Fibroblast of the aortic adventitia (primary cell): Measurements from ENCODE around the gene ARID1B. TPM values are rescaled to one million over a fixed set of nuclear protein-coding genes. Genes with fewer than 3 reads are reported as not detected.
A peak's percentile ranks its signal among the peaks of the same experiment; 100 is the strongest.

ENCODE experiments used
- DNase-seq: peaks from one replicate; pipeline ENCODE4 v3.0.0-alpha.2; 2010; ENCODE audit warnings: low read depth
- H3K4me3 ChIP-seq: 2 replicates; pipeline ENCODE4 v1.5.1; 2011; ENCODE audit warnings: low read depth, mild to moderate bottlenecking, control low read depth, low read length, moderate library complexity
- total RNA-seq: library from RNA; depleted of rRNA; stranded (reverse); fragments of >200 nt; gene quantifications from 2 replicates; pipeline ENCODE4 v1.2.3, GENCODE V29; 2012; ENCODE audit warnings: low replicate concordance
- TF ChIP-seq, protein P1 (sequence below): IDR thresholded peaks from 2 replicates; pipeline ENCODE4 v1.5.1; 2011; ENCODE audit warnings: mild to moderate bottlenecking, low read length, control low read depth, inconsistent platforms; ENCODE audit not compliant: insufficient read depth

The ARID1B gene
- total RNA-seq, 1 donor, result 55.9 TPM

DNA sequence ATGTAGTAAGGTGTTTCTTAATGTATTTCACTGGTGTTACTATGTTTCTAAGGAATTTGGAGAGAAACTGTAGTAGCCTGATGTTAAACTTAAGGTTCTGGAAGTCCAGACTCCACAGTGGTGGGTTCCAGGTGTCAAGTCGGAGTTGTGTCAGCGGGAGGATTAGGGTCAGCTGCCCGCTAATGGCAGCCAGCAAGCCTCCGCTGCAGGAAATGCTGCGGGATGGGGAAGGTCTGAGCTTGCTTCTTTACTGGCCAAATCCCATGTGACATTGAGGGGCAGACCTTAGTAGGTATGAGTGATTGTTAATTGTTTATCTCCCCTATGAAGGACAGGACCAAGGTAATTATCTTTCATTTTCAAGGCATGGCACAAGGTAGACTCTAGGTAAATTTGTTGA lies 3.7 kb upstream of the ARID1B start:
- H3K4me3 ChIP-seq, result no peak overlapping the region
- TF ChIP-seq, protein P1, sequence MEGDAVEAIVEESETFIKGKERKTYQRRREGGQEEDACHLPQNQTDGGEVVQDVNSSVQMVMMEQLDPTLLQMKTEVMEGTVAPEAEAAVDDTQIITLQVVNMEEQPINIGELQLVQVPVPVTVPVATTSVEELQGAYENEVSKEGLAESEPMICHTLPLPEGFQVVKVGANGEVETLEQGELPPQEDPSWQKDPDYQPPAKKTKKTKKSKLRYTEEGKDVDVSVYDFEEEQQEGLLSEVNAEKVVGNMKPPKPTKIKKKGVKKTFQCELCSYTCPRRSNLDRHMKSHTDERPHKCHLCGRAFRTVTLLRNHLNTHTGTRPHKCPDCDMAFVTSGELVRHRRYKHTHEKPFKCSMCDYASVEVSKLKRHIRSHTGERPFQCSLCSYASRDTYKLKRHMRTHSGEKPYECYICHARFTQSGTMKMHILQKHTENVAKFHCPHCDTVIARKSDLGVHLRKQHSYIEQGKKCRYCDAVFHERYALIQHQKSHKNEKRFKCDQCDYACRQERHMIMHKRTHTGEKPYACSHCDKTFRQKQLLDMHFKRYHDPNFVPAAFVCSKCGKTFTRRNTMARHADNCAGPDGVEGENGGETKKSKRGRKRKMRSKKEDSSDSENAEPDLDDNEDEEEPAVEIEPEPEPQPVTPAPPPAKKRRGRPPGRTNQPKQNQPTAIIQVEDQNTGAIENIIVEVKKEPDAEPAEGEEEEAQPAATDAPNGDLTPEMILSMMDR, result no peak
- no peak for DNase-seq

DNA sequence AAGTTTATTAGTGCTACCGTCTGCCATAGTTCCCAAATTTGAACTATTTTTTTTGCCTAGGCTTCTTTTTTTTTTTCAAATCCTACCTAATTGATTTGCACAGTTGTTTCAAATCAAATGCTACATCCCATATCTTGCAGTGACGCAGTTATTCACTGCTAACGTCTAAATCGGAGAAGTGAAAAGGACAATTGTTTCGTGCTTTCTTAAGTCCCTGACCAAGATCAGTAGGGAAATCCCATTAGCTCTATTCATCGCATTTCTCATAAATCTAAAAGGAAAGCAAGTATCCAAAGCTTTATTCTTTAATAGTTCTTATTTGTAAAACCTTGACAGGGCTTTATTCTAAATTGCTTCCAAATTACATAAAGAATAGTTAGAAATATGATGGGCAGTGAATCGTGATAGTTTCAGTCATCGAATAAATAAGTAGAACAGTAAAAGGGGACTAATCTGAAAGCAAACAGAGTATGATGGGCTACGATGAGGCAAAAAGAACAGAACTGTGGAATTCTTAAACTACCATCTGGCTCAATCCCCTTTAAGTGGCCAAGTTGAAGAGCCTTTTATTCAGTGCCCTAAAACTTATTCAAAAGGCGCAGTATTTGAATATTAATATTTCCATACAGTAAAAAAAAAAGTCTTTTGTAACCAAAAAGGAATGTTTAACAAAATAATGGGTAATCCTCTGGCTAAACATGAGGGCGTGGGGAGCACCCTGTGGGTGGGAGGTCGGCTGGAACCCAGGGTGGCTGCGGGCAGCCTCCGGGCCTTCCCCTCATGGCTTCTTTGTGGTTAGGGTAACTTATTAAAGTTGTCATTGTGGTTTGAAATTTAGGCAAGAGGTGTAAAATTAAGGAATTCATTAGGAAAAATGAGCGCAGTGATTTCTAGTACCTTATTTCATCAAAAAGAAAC lies 3.0 kb upstream of the ARID1B start:
- TF ChIP-seq, protein P1, result no peak
- DNase-seq, result peak; percentile 70
- H3K4me3 ChIP-seq, result no peak overlapping the region

DNA sequence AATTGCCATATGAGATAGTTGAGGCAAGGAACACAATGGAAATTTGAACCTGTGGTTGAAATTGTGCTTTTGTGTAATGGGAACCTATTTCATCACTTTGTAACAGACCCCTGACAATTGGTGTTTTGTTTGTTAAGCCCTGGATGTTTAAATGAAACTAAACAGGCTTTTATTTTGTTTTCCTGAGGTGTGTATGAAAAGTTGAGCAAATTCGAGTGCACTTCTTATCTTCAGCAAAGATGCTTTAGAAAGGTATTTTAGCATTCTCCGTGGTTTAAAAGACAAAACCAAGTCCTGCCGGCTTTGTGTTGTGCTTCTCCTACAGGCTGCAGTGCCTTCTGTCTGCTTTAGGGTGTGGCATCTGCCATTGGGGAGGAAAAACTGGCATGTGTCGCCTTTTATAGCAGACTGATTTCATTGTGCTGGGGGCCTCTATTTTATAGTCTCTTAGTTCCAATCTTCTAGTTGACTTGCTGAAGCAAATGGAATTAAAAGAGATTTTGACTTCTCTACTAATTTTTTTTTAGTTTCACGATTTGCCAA lies 2.2 kb upstream of the ARID1B start:
- TF ChIP-seq, protein P1, result no peak
- H3K4me3 ChIP-seq, result peak overlapping the region; percentile 16
- peak; percentile 35 for DNase-seq

DNA sequence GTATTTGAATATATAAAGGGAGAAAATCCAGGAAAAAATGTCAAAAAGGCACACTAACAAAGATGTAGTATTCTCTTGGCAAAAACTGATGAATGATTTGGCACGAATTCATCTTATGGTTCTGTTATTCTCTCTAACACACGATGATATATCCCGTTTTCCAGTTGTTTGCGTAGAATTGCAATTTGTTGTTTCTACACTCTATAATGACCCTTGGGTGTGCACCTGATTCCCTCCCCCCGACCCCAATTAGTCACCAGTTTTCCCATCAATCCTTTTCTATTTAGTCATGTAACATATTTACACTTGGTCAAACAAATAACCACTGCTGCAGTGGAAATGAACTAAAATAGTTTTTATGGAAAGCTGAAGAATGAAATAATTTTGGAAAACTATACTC lies 1.5 kb upstream of the ARID1B start:
- DNase-seq, result peak; percentile 54
- TF ChIP-seq, protein P1, result no peak
- H3K4me3 ChIP-seq, result peak overlapping the region; percentile 11

DNA sequence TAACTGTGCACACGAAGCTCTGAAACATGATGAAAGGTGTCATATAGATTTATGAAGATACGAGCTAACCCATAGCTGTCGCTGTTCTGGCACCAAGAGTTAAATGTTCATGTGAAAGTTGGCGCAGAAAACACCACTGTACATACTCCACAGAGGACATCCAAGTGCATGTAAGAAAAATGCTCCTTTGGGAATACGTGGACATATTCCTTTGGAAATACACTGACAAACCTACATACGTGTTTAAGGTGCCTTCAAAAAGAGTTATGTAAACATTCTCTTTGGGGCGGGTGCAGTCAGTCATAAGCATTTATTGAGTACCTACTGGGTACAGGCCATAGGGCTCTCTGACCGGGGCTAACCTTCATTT lies 723 bp upstream of the ARID1B start:
- TF ChIP-seq, protein P1, result no peak
- peak; percentile 67 for DNase-seq
- H3K4me3 ChIP-seq, result peak overlapping the region; percentile 70

DNA sequence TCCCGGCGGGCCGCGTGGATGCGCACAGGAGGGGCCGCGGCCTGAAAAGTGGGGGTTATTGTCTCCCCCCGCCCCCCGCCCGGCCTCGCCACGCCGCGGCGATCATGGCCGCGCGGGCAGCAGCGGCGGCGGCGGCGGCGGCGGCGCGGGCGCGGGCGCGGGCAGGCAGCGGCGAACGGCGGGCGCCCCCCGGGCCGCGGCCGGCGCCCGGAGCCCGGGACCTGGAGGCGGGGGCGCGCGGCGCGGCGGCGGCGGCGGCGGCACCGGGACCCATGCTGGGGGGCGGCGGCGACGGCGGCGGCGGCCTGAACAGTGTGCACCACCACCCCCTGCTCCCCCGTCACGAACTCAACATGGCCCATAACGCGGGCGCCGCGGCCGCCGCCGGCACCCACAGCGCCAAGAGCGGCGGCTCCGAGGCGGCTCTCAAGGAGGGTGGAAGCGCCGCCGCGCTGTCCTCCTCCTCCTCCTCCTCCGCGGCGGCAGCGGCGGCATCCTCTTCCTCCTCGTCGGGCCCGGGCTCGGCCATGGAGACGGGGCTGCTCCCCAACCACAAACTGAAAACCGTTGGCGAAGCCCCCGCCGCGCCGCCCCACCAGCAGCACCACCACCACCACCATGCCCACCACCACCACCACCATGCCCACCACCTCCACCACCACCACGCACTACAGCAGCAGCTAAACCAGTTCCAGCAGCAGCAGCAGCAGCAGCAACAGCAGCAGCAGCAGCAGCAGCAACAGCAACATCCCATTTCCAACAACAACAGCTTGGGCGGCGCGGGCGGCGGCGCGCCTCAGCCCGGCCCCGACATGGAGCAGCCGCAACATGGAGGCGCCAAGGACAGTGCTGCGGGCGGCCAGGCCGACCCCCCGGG lies 637 bp downstream of the ARID1B start:
- TF ChIP-seq, protein P1, result no peak
- peak; percentile 39 for DNase-seq
- H3K4me3 ChIP-seq, result peak overlapping the region; percentile 88
